H9 (cell line): Measurements from ENCODE around the gene GATA6. TPM values are rescaled to one million over a fixed set of nuclear protein-coding genes. Genes with fewer than 3 reads are reported as not detected.

Experiments
- DNase-seq: peaks from one replicate; pipeline ENCODE4 v3.0.0-alpha.2; 2017
- H2AFZ ChIP-seq: one replicate; pipeline ENCODE4 v1.6.1; 2013; ENCODE audit warnings: mild to moderate bottlenecking, low read length, control low read depth, moderate library complexity
- H2AK5ac ChIP-seq: 2 replicates; pipeline ENCODE4 v1.6.1; 2013; ENCODE audit warnings: low read length, control low read depth, mixed read lengths; ENCODE audit not compliant: insufficient read length
- H2BK120ac ChIP-seq: one replicate; pipeline ENCODE4 v1.6.1; 2013; ENCODE audit warnings: low read depth, mild to moderate bottlenecking, low read length, control low read depth, inconsistent platforms; ENCODE audit not compliant: poor library complexity, severe bottlenecking
- H2BK12ac ChIP-seq: 2 replicates; pipeline ENCODE4 v1.6.1; 2013; ENCODE audit warnings: low read length, control low read depth, mixed read lengths, low read depth; ENCODE audit not compliant: insufficient read length
- H2BK15ac ChIP-seq: 2 replicates; pipeline ENCODE4 v1.6.1; 2013; ENCODE audit warnings: low read depth, low read length, control low read depth
- H2BK20ac ChIP-seq: one replicate; pipeline ENCODE4 v1.6.1; 2013; ENCODE audit warnings: low read depth, mild to moderate bottlenecking, low read length, control low read depth, inconsistent platforms; ENCODE audit not compliant: poor library complexity, severe bottlenecking
- H2BK5ac ChIP-seq: 2 replicates; pipeline ENCODE4 v1.6.1; 2013; ENCODE audit warnings: low read length, control low read depth, mixed read lengths; ENCODE audit not compliant: insufficient read length
- H3K14ac ChIP-seq: 2 replicates; pipeline ENCODE4 v1.6.1; 2013; ENCODE audit warnings: low read length, control low read depth; ENCODE audit not compliant: insufficient read depth
- H3K18ac ChIP-seq: 2 replicates; pipeline ENCODE4 v1.6.1; 2013; ENCODE audit warnings: low read depth, mild to moderate bottlenecking, mixed read lengths, low read length, control low read depth; ENCODE audit not compliant: insufficient read length
- H3K23ac ChIP-seq: 2 replicates; pipeline ENCODE4 v1.6.1; 2013; ENCODE audit warnings: low read length, control low read depth, mixed read lengths, low read depth; ENCODE audit not compliant: insufficient read length
- H3K23me2 ChIP-seq: 2 replicates; pipeline ENCODE4 v1.6.1; 2013; ENCODE audit warnings: low read depth, mild to moderate bottlenecking, mixed read lengths, low read length, control low read depth; ENCODE audit not compliant: insufficient read length, poor library complexity, severe bottlenecking
- H3K27ac ChIP-seq: 2 replicates; pipeline ENCODE4 v1.5.1; 2013; ENCODE audit warnings: low read length, control low read depth, mixed read lengths, low read depth; ENCODE audit not compliant: insufficient read length
- H3K27me3 ChIP-seq: 2 replicates; pipeline ENCODE4 v1.6.1; 2013; ENCODE audit warnings: low read length, control low read depth, inconsistent platforms; ENCODE audit not compliant: insufficient read depth
- H3K4ac ChIP-seq: 2 replicates; pipeline ENCODE4 v1.6.1; 2013; ENCODE audit warnings: low read depth, mild to moderate bottlenecking, control low read depth, inconsistent platforms, low read length, moderate library complexity
- H3K4me1 ChIP-seq: 2 replicates; pipeline ENCODE4 v1.6.1; 2013; ENCODE audit warnings: low read length, control low read depth, inconsistent platforms; ENCODE audit not compliant: insufficient read depth
- H3K4me2 ChIP-seq: 2 replicates; pipeline ENCODE4 v1.6.1; 2013; ENCODE audit warnings: low read length, control low read depth, mixed read lengths; ENCODE audit not compliant: insufficient read length, insufficient read depth
- H3K56ac ChIP-seq: 2 replicates; pipeline ENCODE4 v1.6.1; 2013; ENCODE audit warnings: low read depth, mild to moderate bottlenecking, mixed read lengths, low read length, control low read depth; ENCODE audit not compliant: insufficient read length
- H3K79me1 ChIP-seq: 2 replicates; pipeline ENCODE4 v1.6.1; 2013; ENCODE audit warnings: low read depth, mild to moderate bottlenecking, moderate library complexity, low read length, control low read depth, inconsistent platforms; ENCODE audit not compliant: insufficient read depth, poor library complexity, severe bottlenecking
- H3K79me2 ChIP-seq: 2 replicates; pipeline ENCODE4 v1.6.1; 2013; ENCODE audit warnings: low read length, control low read depth, inconsistent platforms; ENCODE audit not compliant: insufficient read depth
- H3K9ac ChIP-seq: 2 replicates; pipeline ENCODE4 v1.6.1; 2013; ENCODE audit warnings: low read length, control low read depth, mixed read lengths; ENCODE audit not compliant: insufficient read length; ENCODE audit errors: extremely low read depth
- H3K9me3 ChIP-seq: one replicate; pipeline ENCODE4 v1.6.1; 2013; ENCODE audit warnings: low read depth, low read length, inconsistent platforms; ENCODE audit not compliant: control insufficient read depth
- H3T11ph ChIP-seq: one replicate; pipeline ENCODE4 v1.6.1; 2013; ENCODE audit warnings: mild to moderate bottlenecking, low read length, control low read depth, inconsistent platforms
- H4K20me1 ChIP-seq: one replicate; pipeline ENCODE4 v1.6.1; 2013; ENCODE audit not compliant: control insufficient read depth, insufficient read length, insufficient read depth
- H4K5ac ChIP-seq: 2 replicates; pipeline ENCODE4 v1.6.1; 2013; ENCODE audit warnings: low read depth, mild to moderate bottlenecking, mixed read lengths, low read length, control low read depth; ENCODE audit not compliant: insufficient read length
- H4K8ac ChIP-seq: replicated peaks from 2 replicates; pipeline ENCODE4 v1.6.1; 2013; ENCODE audit warnings: low read length, control low read depth, mixed read lengths, low read depth; ENCODE audit not compliant: insufficient read length
- H4K91ac ChIP-seq: 2 replicates; pipeline ENCODE4 v1.6.1; 2013; ENCODE audit warnings: low read depth, mild to moderate bottlenecking, moderate library complexity, mixed read lengths, low read length, control low read depth; ENCODE audit not compliant: insufficient read length
- H3K27ac Mint-ChIP-seq, 3 experiments: 2 replicates in 2 of 3; 3 replicates in 1 of 3; pipeline ENCODE4 v1.8.0; 2020 to 2021; ENCODE audit warnings: mixed read lengths in 3 of 3, mild to moderate bottlenecking in 1 of 3, moderate library complexity in 1 of 3
- H3K27me3 Mint-ChIP-seq: 2 replicates; pipeline ENCODE4 v1.8.0; 2021; ENCODE audit warnings: low read depth, mild to moderate bottlenecking, moderate library complexity, mixed read lengths
- H3K36me3 Mint-ChIP-seq, 3 experiments: 2 replicates in 2 of 3; 3 replicates in 1 of 3; pipeline ENCODE4 v1.8.0; 2020 to 2021; ENCODE audit warnings: low read depth in 3 of 3, mixed read lengths in 3 of 3; ENCODE audit not compliant: insufficient read depth in 1 of 3
- H3K4me1 Mint-ChIP-seq, 2 experiments: 2 replicates each; pipeline ENCODE4 v1.8.0; 2020; ENCODE audit warnings: mixed read lengths in 2 of 2
- H3K4me3 Mint-ChIP-seq, 2 experiments: 2 replicates in 1 of 2; 3 replicates in 1 of 2; pipeline ENCODE4 v1.8.0; 2020 to 2021; ENCODE audit warnings: mild to moderate bottlenecking in 2 of 2, mixed read lengths in 2 of 2, moderate library complexity in 1 of 2
- H3K9me3 Mint-ChIP-seq, 2 experiments: 2 replicates in 1 of 2; 3 replicates in 1 of 2; pipeline ENCODE4 v1.8.0; 2020; ENCODE audit warnings: mild to moderate bottlenecking in 2 of 2, mixed read lengths in 2 of 2, moderate library complexity in 1 of 2
- WGBS: extraction: QIAGEN DNeasy Blood & Tissue Kit; methylation state at CpG from one replicate; pipeline ENCODE4 v1.1.7; 2013; ENCODE audit warnings: missing lambda C conversion rate, low lambda C conversion rate, mixed read lengths; ENCODE audit not compliant: insufficient read length; ENCODE audit errors: extremely low coverage; 5-methylcytosine and 5-hydroxymethylcytosine counted together
- total RNA-seq: library from RNA; stranded (reverse); gene quantifications from 2 replicates; pipeline ENCODE4 v1.2.1, GENCODE V29; 2021
- TF ChIP-seq, protein P1 (sequence below): fragments of 200-600 bp; sonication (generic); conservative IDR thresholded peaks from 3 replicates; pipeline ENCODE4 v1.8.0; 2021; ENCODE audit warnings: antibody characterized with exemption, mild to moderate bottlenecking

GATA6 gene
- total RNA-seq, 1 experiment from 2014 or later = not detected

GRCh38 chr18:22228976-22229375, 59.6 kb downstream of the GATA6 start:
- H3K4ac ChIP-seq = no peak overlapping the region
- H3K9me3 ChIP-seq = no peaks in the 10 kb centered on the region
- no peak overlapping the region for H2BK5ac ChIP-seq
- H3K23me2 ChIP-seq = no peaks in the 10 kb centered on the region
- no peak overlapping the region for H2BK20ac ChIP-seq
- no peak overlapping the region for H4K8ac ChIP-seq
- no peak overlapping the region for H3T11ph ChIP-seq
- H2BK12ac ChIP-seq = no peak overlapping the region
- no peaks in the 10 kb centered on the region for H3K4me1 ChIP-seq
- H2BK15ac ChIP-seq = no peak overlapping the region
- H3K23ac ChIP-seq = no peak overlapping the region
- no peak overlapping the region for H3K9ac ChIP-seq
- WGBS = no CpG with 5 or more reads among the region's 2 CpGs
- Mint-ChIP-seq H3K36me3 (no peaks in the 10 kb centered on the region), H3K27ac (no peak overlapping the region), H3K27me3 (peaks cover 13% of the 10 kb centered on the region), H3K9me3 (no peaks in the 10 kb centered on the region), H3K4me1 (peaks cover 2 to 3% of the 10 kb centered on the region in 2 experiments; a peak in 3 of 4 replicates), H3K4me3 (no peak overlapping the region)
- no peak overlapping the region for H4K91ac ChIP-seq
- H3K14ac ChIP-seq = no peak overlapping the region
- H3K79me2 ChIP-seq = no peaks in the 10 kb centered on the region
- no peaks in the 10 kb centered on the region for H3K79me1 ChIP-seq
- DNase-seq = no peak
- no peak overlapping the region for H3K18ac ChIP-seq
- no peak overlapping the region for H3K56ac ChIP-seq
- H3K4me2 ChIP-seq = no peak overlapping the region
- H2AFZ ChIP-seq = no peak overlapping the region
- no peak overlapping the region for H2AK5ac ChIP-seq
- H3K27me3 ChIP-seq = no peaks in the 10 kb centered on the region
- H4K5ac ChIP-seq = no peak overlapping the region
- TF ChIP-seq, protein P1, sequence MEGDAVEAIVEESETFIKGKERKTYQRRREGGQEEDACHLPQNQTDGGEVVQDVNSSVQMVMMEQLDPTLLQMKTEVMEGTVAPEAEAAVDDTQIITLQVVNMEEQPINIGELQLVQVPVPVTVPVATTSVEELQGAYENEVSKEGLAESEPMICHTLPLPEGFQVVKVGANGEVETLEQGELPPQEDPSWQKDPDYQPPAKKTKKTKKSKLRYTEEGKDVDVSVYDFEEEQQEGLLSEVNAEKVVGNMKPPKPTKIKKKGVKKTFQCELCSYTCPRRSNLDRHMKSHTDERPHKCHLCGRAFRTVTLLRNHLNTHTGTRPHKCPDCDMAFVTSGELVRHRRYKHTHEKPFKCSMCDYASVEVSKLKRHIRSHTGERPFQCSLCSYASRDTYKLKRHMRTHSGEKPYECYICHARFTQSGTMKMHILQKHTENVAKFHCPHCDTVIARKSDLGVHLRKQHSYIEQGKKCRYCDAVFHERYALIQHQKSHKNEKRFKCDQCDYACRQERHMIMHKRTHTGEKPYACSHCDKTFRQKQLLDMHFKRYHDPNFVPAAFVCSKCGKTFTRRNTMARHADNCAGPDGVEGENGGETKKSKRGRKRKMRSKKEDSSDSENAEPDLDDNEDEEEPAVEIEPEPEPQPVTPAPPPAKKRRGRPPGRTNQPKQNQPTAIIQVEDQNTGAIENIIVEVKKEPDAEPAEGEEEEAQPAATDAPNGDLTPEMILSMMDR = no peak
- no peak overlapping the region for H3K27ac ChIP-seq
- H4K20me1 ChIP-seq = no peaks in the 10 kb centered on the region
- H2BK120ac ChIP-seq = no peak overlapping the region
